ENCODE data around the gene PCYT1A.
A peak's percentile ranks its signal among the peaks of the same experiment; 100 is the strongest.
"Not testable (repeated sequence)": the region's sequence is repeated elsewhere in the genome, so short reads cannot be mapped to it uniquely, and the experiment has no call there.

The PCYT1A gene

GRCh38 chr3:196287440-196288140 lies at the start of gene PCYT1A:
PCYT1A (minus strand) TSS chr3:196287726; CDS start chr3:196270531, 17,195 bp downstream.
- peak; percentile 92 for DNase-seq

GRCh38 chr3:196336319-196337145 lies 49.0 kb upstream of the PCYT1A start:
- no peak for DNase-seq

GRCh38 chr3:196335503-196335948 lies 48.0 kb upstream of the PCYT1A start:
- DNase-seq = no peak

- no peak for DNase-seq
Measured at GRCh38 chr3:196334982-196335381, 47.5 kb upstream of the PCYT1A start.

- no peak for DNase-seq
Measured at GRCh38 chr3:196332168-196332567, 44.6 kb upstream of the PCYT1A start.

- no peak for DNase-seq
Measured at GRCh38 chr3:196327405-196327804, 39.9 kb upstream of the PCYT1A start.

GRCh38 chr3:196326936-196327335 lies 39.4 kb upstream of the PCYT1A start:
- no peak for DNase-seq

- no peak for DNase-seq
Measured at GRCh38 chr3:196323691-196324090, 36.2 kb upstream of the PCYT1A start.

GRCh38 chr3:196323016-196323415 lies 35.5 kb upstream of the PCYT1A start:
- DNase-seq = no peak

GRCh38 chr3:196321162-196321561 lies 33.6 kb upstream of the PCYT1A start:
- no peak for DNase-seq

GRCh38 chr3:196320137-196320536 lies 32.6 kb upstream of the PCYT1A start:
- no peak for DNase-seq

GRCh38 chr3:196317687-196318467 lies 30.4 kb upstream of the PCYT1A start, which contains the start of gene DYNLT2B:
DYNLT2B (minus strand) TSS chr3:196318240; CDS start chr3:196318152, 88 bp downstream.
- peak; percentile 90 for DNase-seq

GRCh38 chr3:196316799-196317686 lies 29.5 kb upstream of the PCYT1A start:
- not testable (repeated sequence) for DNase-seq

GRCh38 chr3:196315821-196316220 lies 28.3 kb upstream of the PCYT1A start:
- no peak for DNase-seq

GRCh38 chr3:196314597-196314996 lies 27.1 kb upstream of the PCYT1A start:
- no peak for DNase-seq

- DNase-seq = not testable (repeated sequence)
Measured at GRCh38 chr3:196314086-196314485, 26.6 kb upstream of the PCYT1A start.

- not testable (repeated sequence) for DNase-seq
Measured at GRCh38 chr3:196302960-196303359, 15.4 kb upstream of the PCYT1A start.

GRCh38 chr3:196302551-196302950 lies 15.0 kb upstream of the PCYT1A start:
- not testable (repeated sequence) for DNase-seq

- no peak for DNase-seq
Measured at GRCh38 chr3:196298521-196298920, 11.0 kb upstream of the PCYT1A start.

GRCh38 chr3:196292286-196292923 lies 4.9 kb upstream of the PCYT1A start:
- DNase-seq = no peak

GRCh38 chr3:196288141-196288460 lies 575 bp upstream of the PCYT1A start:
- no peak for DNase-seq

- DNase-seq = peak; percentile 46
Measured at GRCh38 chr3:196287090-196287439, 461 bp downstream of the PCYT1A start.
